ENCODE measurements around the gene FOXO3. TPM values are rescaled to one million over a fixed set of nuclear protein-coding genes. Genes with fewer than 3 reads are reported as not detected.
A peak's percentile ranks its signal among the peaks of the same experiment; 100 is the strongest.

FOXO3 gene
- total RNA-seq, 3 donors from 2014 or later (not counting 1 experiment from before 2014, with no cell fraction given) = 43.1 to 70.4 (median 51.3) TPM

- Histone ChIP-seq H3K4me3 (ENCODE audit: low read length) (no peak overlapping the region), H3K9me3 (ENCODE audit: control insufficient read depth, insufficient read depth, low read length) (peaks cover 3% of the 10 kb centered on the region), H3K27ac (ENCODE audit: low read length) (no peak overlapping the region), H3K36me3 (ENCODE audit: control insufficient read depth, insufficient read depth, low read length) (no peaks in the 10 kb centered on the region), H3K4me1 (ENCODE audit: control insufficient read depth, insufficient read depth, low read length) (peaks cover 13% of the 10 kb centered on the region), H3K27me3 (ENCODE audit: control insufficient read depth, insufficient read depth, low read length) (no peaks in the 10 kb centered on the region)
- H3K9me3 Mint-ChIP-seq = no peaks in the 10 kb centered on the region
- peak overlapping the region in 1 of 2 donors; percentile 41 for H3K27ac Mint-ChIP-seq
- intact Hi-C loops (cut with micrococcal nuclease) = loop anchor here (1.0 kb wide), 4 partner anchors 240 to 531 kb away; no protein-coding TSS in a partner anchor
- WGBS (ENCODE audit: insufficient coverage) = 23% methylated on average over 4 of the region's 5 CpGs
- DNase-seq (peak; percentile 56 to 90), ATAC-seq (peak; percentile 77 to 81 (median 81))
- peak; percentile 95 for TF ChIP-seq CTCF (IDR thresholded peaks at IDR 0.05)
- peaks cover 28 to 41% of the 10 kb centered on the region in 2 donors for H3K4me1 Mint-ChIP-seq
- no peaks in the 10 kb centered on the region for H3K27me3 Mint-ChIP-seq (ENCODE audit: low read depth in 2 of 2)
- no peaks in the 10 kb centered on the region for H3K36me3 Mint-ChIP-seq
- H3K4me3 Mint-ChIP-seq = no peak overlapping the region
Measured at GRCh38 chr6:108541843-108542759, 18.6 kb upstream of the FOXO3 start.

GRCh38 chr6:108543175-108543940 is 17.4 kb upstream of the FOXO3 start:
- no peak overlapping the region for H3K27ac ChIP-seq (ENCODE audit: low read length)
- no peak overlapping the region for H3K4me3 ChIP-seq (ENCODE audit: low read length)

GRCh38 chr6:108544606-108545005 is 16.1 kb upstream of the FOXO3 start:
- ATAC-seq (no peak), DNase-seq (no peak)
- Histone ChIP-seq H3K27me3 (ENCODE audit: control insufficient read depth, insufficient read depth, low read length) (no peaks in the 10 kb centered on the region), H3K36me3 (ENCODE audit: control insufficient read depth, insufficient read depth, low read length) (no peaks in the 10 kb centered on the region), H3K4me1 (ENCODE audit: control insufficient read depth, insufficient read depth, low read length) (peaks cover 16% of the 10 kb centered on the region), H3K9me3 (ENCODE audit: control insufficient read depth, insufficient read depth, low read length) (peaks cover 3% of the 10 kb centered on the region), H3K27ac (ENCODE audit: low read length) (no peak overlapping the region), H3K4me3 (ENCODE audit: low read length) (no peak overlapping the region)
- H3K27ac Mint-ChIP-seq = no peak overlapping the region
- intact Hi-C loops (cut with micrococcal nuclease) = no loop called here
- TF ChIP-seq CTCF (IDR thresholded peaks at IDR 0.05) = no peak
- no peaks in the 10 kb centered on the region for H3K36me3 Mint-ChIP-seq
- H3K27me3 Mint-ChIP-seq (ENCODE audit: low read depth in 2 of 2) = no peaks in the 10 kb centered on the region
- no peaks in the 10 kb centered on the region for H3K9me3 Mint-ChIP-seq
- peaks cover 31 to 39% of the 10 kb centered on the region in 2 donors for H3K4me1 Mint-ChIP-seq
- H3K4me3 Mint-ChIP-seq = no peak overlapping the region
- WGBS (ENCODE audit: insufficient coverage) = 86% methylated on average over 3 of the region's 3 CpGs

More at GRCh38 chr6:108543175-108543940, 17.4 kb upstream of the FOXO3 start:
- H3K4me1 Mint-ChIP-seq = peaks cover 31 to 39% of the 10 kb centered on the region in 2 donors
- H3K4me3 Mint-ChIP-seq = no peak overlapping the region
- peaks cover 3% of the 10 kb centered on the region for H3K9me3 ChIP-seq (ENCODE audit: control insufficient read depth, insufficient read depth, low read length)
- ATAC-seq = no peak
- peaks cover 16% of the 10 kb centered on the region for H3K4me1 ChIP-seq (ENCODE audit: control insufficient read depth, insufficient read depth, low read length)
- intact Hi-C loops (cut with micrococcal nuclease) = no loop called here
- no peaks in the 10 kb centered on the region for H3K27me3 Mint-ChIP-seq (ENCODE audit: low read depth in 2 of 2)
- no peak overlapping the region for H3K27ac Mint-ChIP-seq
- H3K36me3 ChIP-seq (ENCODE audit: control insufficient read depth, insufficient read depth, low read length) = no peaks in the 10 kb centered on the region
- H3K36me3 Mint-ChIP-seq = no peaks in the 10 kb centered on the region
- no peak for DNase-seq
- TF ChIP-seq CTCF (IDR thresholded peaks at IDR 0.05) = no peak
- 97% methylated on average over 6 of the region's 7 CpGs for WGBS (ENCODE audit: insufficient coverage)
- H3K9me3 Mint-ChIP-seq = no peaks in the 10 kb centered on the region
- no peaks in the 10 kb centered on the region for H3K27me3 ChIP-seq (ENCODE audit: control insufficient read depth, insufficient read depth, low read length)
